ENCODE data around the gene TDRD12. TPM values are rescaled to one million over a fixed set of nuclear protein-coding genes. Genes with fewer than 3 reads are reported as not detected.

The TDRD12 gene
- total and polyA plus RNA-seq, 2 donors (not counting 3 experiments of a cell fraction or from before 2014, with no cell fraction given): 0.03 to 0.09 TPM

- no peaks in the 10 kb centered on the region for H3K4me1 ChIP-seq (ENCODE audit: control insufficient read depth, extremely low read depth, insufficient read depth, low read length)
- H3K4me3 ChIP-seq (replicated peaks in 1 of 3; ENCODE audit: insufficient read depth in 1 of 3, low read depth in 1 of 3, low read length in 3 of 3): no peak overlapping the region
- intact Hi-C loops (cut with micrococcal nuclease) (no loop called here), dilution Hi-C loops (cut with MboI; ENCODE audit: extremely low pct_ligation_motif_present, low sequenced_read_pairs) (no loop called here)
- H3K27ac ChIP-seq (ENCODE audit: insufficient read depth, low read depth, low read length): no peak overlapping the region
- no peak overlapping the region for H3K4me2 ChIP-seq (ENCODE audit: insufficient read depth, low read length)
- no peaks in the 10 kb centered on the region for H3K36me3 ChIP-seq (ENCODE audit: control insufficient read depth in 2 of 2, extremely low read depth in 1 of 2, insufficient read depth in 2 of 2, low read length in 2 of 2)
- no peak for FAIRE-seq
- ChIA-PET CTCF (no interaction called here), POLR2A (no interaction called here)
- TF ChIP-seq POLR2A (IDR thresholded peaks at IDR 0.05; ENCODE audit: low read depth, low read length) (no peak), CTCF (IDR thresholded peaks at IDR 0.05; ENCODE audit: extremely low read depth in 1 of 2, insufficient read depth in 1 of 2, low read depth in 1 of 2, low read length in 2 of 2) (no peak), MAX (IDR thresholded peaks at IDR 0.05; ENCODE audit: insufficient read depth, insufficient read length) (no peak)
- DNase-seq (ENCODE audit: low read depth, low spot score): no peak
- no peaks in the 10 kb centered on the region for H3K9me3 ChIP-seq (replicated peaks; ENCODE audit: control insufficient read depth, insufficient read depth, low read length)
- no peak overlapping the region for H3K9ac ChIP-seq (replicated peaks; ENCODE audit: extremely low read depth, insufficient read depth, low read length)
- peaks cover 2 to 7% of the 10 kb centered on the region in 2 experiments for H3K27me3 ChIP-seq (ENCODE audit: control insufficient read depth in 2 of 2, insufficient read depth in 2 of 2, low read length in 2 of 2)
- no peaks in the 10 kb centered on the region for H3K9me1 ChIP-seq (replicated peaks; ENCODE audit: control insufficient read depth, extremely low read depth, insufficient read depth, low read length)
- H2AFZ ChIP-seq (ENCODE audit: low read depth, low read length): no peak overlapping the region
- BruUV-seq (replicated peaks): no TSS peak
- H4K20me1 ChIP-seq (replicated peaks; ENCODE audit: control insufficient read depth, extremely low read depth, insufficient read depth, low read length): no peaks in the 10 kb centered on the region
- no peaks in the 10 kb centered on the region for H3K79me2 ChIP-seq (ENCODE audit: control insufficient read depth, insufficient read depth, low read length)
Measured at GRCh38 chr19:32812571-32812970, 93.0 kb downstream of the TDRD12 start.

GRCh38 chr19:32813862-32814425 lies 94.4 kb downstream of the TDRD12 start:
- ChIA-PET POLR2A (no interaction called here), CTCF (no interaction called here)
- Histone ChIP-seq H2AFZ (ENCODE audit: low read depth, low read length) (no peak overlapping the region), H3K4me2 (ENCODE audit: insufficient read depth, low read length) (no peak overlapping the region), H4K20me1 (replicated peaks; ENCODE audit: control insufficient read depth, extremely low read depth, insufficient read depth, low read length) (no peaks in the 10 kb centered on the region), H3K4me3 (replicated peaks in 1 of 3; ENCODE audit: insufficient read depth in 1 of 3, low read depth in 1 of 3, low read length in 3 of 3) (no peak overlapping the region), H3K9me3 (replicated peaks; ENCODE audit: control insufficient read depth, insufficient read depth, low read length) (no peaks in the 10 kb centered on the region), H3K9me1 (replicated peaks; ENCODE audit: control insufficient read depth, extremely low read depth, insufficient read depth, low read length) (no peaks in the 10 kb centered on the region), H3K9ac (replicated peaks; ENCODE audit: extremely low read depth, insufficient read depth, low read length) (no peak overlapping the region), H3K27me3 (ENCODE audit: control insufficient read depth in 2 of 2, insufficient read depth in 2 of 2, low read length in 2 of 2) (peaks cover 2 to 6% of the 10 kb centered on the region in 2 experiments), H3K27ac (ENCODE audit: insufficient read depth, low read depth, low read length) (no peak overlapping the region), H3K4me1 (ENCODE audit: control insufficient read depth, extremely low read depth, insufficient read depth, low read length) (no peaks in the 10 kb centered on the region), H3K79me2 (ENCODE audit: control insufficient read depth, insufficient read depth, low read length) (no peaks in the 10 kb centered on the region), H3K36me3 (ENCODE audit: control insufficient read depth in 2 of 2, extremely low read depth in 1 of 2, insufficient read depth in 2 of 2, low read length in 2 of 2) (no peaks in the 10 kb centered on the region)
- intact Hi-C loops (cut with micrococcal nuclease) (no loop called here), dilution Hi-C loops (cut with MboI; ENCODE audit: extremely low pct_ligation_motif_present, low sequenced_read_pairs) (no loop called here)
- TF ChIP-seq FOS (IDR thresholded peaks at IDR 0.05; ENCODE audit: borderline replicate concordance, insufficient read depth, low read length): no peak
- TF ChIP-seq MAX (IDR thresholded peaks at IDR 0.05; ENCODE audit: insufficient read depth, insufficient read length): no peak
- no peak for TF ChIP-seq MYC (IDR thresholded peaks at IDR 0.05; ENCODE audit: low read depth, low read length)
- TF ChIP-seq EZH2 (IDR thresholded peaks at IDR 0.05; ENCODE audit: borderline replicate concordance, low read depth, low read length, severe bottlenecking): no peak
- BruUV-seq (replicated peaks): no TSS peak
- DNase-seq (ENCODE audit: low read depth, low spot score) (no peak), FAIRE-seq (no peak)
